Keratinocyte (primary cell): ENCODE results near the gene SBNO1.

Experiments
- EZH2 ChIP-seq: IDR thresholded peaks from one replicate; pipeline ENCODE4 v1.6.1; 2012; ENCODE audit warnings: inconsistent platforms, mild to moderate bottlenecking, low read length, moderate library complexity
- TF ChIP-seq, protein P1 (sequence below), 3 experiments: IDR thresholded peaks in 1 of 3; conservative IDR thresholded peaks in 1 of 3; optimal IDR thresholded peaks in 1 of 3; 2 replicates in 2 of 3; 3 replicates in 1 of 3; pipeline versions ENCODE3 to v1.5.1; 2011; ENCODE audit warnings: low read length in 3 of 3, mild to moderate bottlenecking in 3 of 3, moderate library complexity in 2 of 3, control low read depth in 1 of 3, inconsistent platforms in 1 of 3; ENCODE audit not compliant: insufficient read depth in 2 of 3; ENCODE audit errors: extremely low read depth in 1 of 3

GRCh38 chr12:123280971-123281370 is 83.7 kb downstream of the SBNO1 start:
- TF ChIP-seq, protein P1, sequence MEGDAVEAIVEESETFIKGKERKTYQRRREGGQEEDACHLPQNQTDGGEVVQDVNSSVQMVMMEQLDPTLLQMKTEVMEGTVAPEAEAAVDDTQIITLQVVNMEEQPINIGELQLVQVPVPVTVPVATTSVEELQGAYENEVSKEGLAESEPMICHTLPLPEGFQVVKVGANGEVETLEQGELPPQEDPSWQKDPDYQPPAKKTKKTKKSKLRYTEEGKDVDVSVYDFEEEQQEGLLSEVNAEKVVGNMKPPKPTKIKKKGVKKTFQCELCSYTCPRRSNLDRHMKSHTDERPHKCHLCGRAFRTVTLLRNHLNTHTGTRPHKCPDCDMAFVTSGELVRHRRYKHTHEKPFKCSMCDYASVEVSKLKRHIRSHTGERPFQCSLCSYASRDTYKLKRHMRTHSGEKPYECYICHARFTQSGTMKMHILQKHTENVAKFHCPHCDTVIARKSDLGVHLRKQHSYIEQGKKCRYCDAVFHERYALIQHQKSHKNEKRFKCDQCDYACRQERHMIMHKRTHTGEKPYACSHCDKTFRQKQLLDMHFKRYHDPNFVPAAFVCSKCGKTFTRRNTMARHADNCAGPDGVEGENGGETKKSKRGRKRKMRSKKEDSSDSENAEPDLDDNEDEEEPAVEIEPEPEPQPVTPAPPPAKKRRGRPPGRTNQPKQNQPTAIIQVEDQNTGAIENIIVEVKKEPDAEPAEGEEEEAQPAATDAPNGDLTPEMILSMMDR (optimal IDR thresholded peaks at IDR 0.05 in 1 of 3, IDR thresholded peaks at IDR 0.05 in 1 of 3, conservative IDR thresholded peaks at IDR 0.05 in 1 of 3; ENCODE audit: extremely low read depth in 1 of 3, insufficient read depth in 2 of 3, low read length in 3 of 3) = no peak
- TF ChIP-seq EZH2 = no peak
